Bone marrow (tissue), 2 donors: ENCODE data around the gene DDX3Y.

Source experiments
- DNase-seq, 2 donors: peaks; one replicate each; lab custom pipeline; 2025; lab: John Stamatoyannopoulos, UW

The DDX3Y gene

DNA sequence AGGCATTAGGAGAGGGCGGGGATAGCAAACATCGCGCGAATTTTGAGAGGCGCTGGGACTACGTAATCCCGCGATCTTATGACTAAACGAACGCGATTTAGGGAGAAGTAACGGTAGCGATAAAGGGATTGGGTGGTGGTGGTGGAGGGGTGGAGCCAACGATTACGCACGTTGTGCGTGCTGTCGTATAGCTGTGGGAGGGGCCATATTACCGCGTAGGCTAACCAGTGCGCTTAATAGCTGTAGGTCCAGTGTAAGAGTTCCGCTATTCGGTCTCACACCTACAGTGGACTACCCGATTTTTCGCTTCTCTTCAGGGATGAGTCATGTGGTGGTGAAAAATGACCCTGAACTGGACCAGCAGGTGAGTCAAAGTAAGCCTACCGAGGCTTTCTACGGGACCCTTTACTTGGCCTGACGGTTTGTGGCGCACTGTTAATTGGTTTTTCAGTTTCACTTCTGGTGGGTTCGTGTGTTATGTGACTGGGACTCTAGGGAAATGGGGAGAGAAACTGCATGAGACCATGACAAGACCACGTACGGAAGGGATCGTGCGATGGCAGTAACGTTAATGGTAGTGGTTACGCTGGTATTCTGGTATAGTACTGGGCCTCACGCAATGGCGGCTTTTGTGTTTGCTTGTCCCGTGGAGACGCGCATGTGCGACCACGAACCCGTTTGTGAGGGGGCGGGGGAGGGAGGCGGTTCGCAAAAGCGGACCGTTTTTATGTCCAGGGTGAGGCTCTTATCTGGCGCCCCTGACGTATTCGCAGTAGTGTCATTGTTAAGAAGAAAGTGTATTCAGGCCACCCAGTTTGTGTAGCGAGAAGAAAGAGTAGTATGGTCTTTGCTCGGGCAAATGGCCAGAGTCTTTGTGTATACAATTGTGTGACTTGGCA is at the start of gene DDX3Y:
DDX3Y (plus strand) TSS at position 251 of the 899 bp plus-strand sequence; CDS start at position 320, 69 bp downstream.
- peak; percentile 52 to 84 for DNase-seq

DNA sequence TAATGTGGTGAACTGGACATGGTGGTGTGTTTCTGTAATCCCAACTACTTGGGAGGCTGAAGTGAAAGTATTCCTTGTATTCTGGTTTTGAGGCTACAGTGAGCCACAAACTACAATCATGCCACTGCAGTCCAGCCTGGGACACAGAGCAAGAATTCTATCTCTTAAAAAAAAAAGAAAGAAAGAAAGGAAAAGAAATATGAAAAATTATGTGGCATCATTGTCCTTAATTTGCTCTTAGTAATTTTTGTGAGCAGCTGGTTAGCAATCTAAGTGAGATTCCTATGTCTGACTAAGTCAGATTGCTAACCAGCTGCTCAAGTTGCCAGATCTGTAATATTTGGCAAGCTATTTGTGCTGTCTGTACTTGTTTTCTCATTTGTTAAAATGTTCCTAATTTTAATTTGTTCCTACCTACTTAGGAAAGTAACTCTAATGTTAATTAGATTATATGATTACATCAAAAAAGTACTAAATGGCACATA is 48.8 kb upstream of the DDX3Y start:
- no peak for DNase-seq

DNA sequence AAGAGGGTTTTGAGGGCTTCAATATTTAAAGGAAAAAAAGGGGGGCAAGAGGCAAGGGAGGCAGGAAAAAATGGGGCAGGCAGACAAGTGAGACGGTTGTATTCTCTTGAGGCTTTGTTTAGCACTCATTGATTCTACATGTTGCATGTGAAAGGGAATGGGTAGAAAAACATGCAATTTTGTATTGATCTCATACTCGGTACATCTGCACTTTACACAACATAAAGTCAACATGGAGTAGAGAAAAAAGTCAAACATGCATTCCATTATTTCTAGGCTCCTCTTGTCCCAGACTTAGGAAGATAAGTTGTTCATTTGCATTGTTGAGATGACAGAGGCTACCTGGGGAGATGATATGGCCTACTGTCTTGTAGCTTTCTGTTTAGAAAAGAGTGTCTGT is 36.7 kb upstream of the DDX3Y start:
- DNase-seq, result no peak

DNA sequence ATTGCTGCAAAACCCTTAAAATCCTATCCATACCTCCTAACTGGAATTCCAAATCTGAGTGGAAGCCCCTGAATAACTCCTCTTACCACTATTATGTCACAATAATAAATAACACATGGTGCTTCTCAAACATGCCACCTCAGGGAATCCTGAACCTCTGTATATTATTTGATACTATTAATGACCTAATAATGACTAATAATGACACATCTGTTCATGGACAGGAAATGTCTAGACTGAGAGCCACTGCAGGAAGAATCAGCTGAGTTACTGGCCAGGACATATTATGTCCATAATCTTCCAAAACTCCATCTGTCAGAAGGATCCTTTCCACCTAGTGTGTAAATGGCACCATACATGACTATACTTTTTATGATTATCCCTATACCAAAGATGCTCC is 7.7 kb upstream of the DDX3Y start:
- no peak for DNase-seq

DNA sequence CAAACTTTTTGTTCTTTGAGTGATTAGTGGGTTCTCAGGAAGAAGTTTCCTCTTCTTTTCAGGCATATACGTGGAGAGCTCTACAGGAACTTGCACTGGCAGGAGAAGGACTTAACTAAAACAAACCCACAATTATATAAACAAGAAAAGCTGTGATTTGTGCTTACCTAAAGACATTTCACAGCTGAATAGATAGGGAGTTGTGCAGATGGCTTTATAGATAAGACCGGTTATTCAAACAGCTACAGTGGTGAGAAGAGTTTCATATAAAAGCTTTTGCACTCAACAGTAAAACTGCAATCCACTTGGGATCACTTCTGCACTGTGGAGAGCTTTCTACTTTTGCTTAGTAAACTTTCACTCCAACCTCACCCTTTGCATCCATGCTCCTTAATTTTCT is 6.1 kb upstream of the DDX3Y start:
- DNase-seq, result no peak

DNA sequence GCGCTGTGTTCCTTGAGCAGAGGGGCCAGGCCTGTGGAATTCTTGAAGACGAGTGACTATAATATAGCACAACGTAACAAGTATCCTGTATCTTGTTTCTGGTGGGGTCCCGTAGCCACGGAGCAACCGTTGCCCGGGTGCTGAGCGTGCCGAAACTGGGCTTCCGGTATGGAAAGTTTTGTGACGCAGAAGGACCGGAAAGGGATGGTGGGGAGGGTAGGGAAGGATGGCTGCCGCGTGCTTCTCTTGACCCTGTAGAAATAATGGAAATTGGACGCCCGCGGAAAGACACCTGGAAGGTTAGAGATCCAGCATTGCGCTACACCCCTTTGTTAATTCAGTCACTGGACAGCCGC is 827 bp downstream of the DDX3Y start:
- peak; percentile 9 to 24 for DNase-seq

DNA sequence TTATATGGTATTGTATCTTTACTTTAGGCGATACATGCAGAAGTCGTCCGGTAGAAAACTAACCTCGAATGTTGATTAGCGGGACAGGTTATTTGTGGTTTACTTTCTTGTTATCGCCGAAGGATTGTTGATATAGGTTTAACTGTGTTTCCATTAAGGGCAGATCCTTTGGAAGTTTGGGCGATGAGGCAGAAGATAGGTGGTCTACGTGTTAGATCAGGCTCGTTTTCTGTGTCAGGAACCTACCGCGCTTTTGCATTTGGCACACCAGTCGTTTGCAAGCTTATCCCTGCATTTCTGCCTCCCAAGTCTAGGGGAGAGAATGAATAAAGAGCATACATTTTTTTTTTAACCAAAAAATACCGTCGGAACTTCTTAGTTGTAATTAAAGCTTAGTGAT is 1.2 kb downstream of the DDX3Y start:
- no peak for DNase-seq

DNA sequence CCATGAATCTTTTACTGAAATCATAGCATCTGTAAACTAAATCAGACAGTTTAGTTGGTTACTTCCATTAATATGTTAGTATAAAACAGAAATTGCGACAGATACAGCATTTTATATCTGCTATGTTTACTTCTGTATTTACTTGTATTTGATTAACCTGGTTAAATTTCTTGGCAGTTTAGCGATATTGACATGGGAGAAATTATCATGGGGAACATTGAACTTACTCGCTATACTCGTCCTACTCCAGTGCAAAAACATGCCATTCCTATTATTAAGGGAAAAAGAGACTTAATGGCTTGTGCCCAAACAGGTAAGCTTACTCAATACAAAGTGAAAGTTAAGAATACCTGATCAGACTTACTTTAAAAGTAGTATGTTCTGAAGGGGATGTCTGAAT is 8.9 kb downstream of the DDX3Y start:
- no peak for DNase-seq

DNA sequence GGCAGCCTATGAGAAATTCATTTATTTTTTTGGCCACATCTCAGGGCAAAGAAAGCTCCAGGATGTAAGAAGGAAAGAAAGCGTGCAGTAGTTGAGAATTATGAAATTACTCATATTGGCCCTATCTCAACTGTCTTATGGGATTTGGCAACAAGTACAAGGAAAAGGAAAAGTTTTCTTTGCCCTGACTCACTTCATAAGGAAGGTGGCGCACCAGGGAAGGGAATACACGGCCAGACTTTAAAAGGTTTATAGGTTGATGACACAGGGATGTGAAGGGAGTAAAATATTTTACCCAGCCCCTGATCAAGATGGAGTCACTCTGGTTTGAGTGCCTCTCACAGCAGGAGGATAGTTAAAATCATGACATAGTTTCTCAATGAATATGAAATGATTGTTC is 23.4 kb downstream of the DDX3Y start:
- DNase-seq, result no peak

DNA sequence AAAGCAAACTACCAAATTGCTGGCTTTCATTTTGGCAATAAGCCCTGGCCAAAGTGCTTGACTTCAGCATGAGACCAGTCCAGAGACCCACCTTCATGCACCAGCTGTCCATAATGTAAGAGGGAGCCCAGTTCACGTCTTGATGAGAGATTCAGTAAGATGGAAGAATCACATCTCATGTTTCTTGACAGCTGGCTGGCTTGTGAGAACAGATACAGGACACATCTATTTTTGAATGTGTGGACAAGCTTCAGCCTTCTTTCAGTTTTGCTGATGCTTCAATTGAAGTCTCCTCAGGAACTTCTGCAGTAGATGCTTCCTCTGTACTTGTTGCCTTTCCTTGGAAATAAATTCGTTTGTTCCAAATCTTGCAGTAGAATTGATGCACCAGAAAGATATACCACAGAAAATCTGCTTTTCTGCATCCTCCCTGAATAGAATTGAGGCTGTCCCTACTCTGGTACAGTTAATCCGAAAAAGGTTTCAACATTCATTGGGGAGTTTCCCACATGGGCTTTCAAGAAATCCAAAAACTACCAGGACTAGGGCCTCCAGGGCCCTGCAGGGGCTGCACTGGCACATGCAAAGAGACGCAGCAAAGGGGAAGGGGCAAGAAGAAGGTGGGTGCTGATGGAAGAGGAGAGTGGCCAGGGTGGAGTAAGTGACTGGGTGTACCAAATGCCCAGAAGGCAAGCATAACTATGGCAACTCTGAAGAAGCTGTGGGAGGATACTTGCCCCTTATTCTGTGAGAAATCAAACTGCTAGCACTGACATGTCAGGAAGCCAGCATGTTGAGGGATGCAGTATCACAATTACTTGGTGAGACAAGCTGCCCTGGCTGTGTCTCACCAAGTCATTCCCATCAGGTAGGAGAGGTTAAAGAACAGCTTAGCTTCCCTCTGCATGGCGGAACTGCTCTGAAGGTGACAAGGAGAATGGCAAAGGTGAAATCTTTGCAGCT is 37.3 kb downstream of the DDX3Y start:
- DNase-seq, result no peak
